CD4-positive, alpha-beta memory T cell (primary cell): Measurements from ENCODE around the gene PCOLCE2. TPM values are rescaled to one million over a fixed set of nuclear protein-coding genes. Genes with fewer than 3 reads are reported as not detected.

ENCODE experiments used
- CTCF ChIA-PET: fragments of 350-600 bp; sonication (Branson Sonifier 250); formaldehyde crosslinking; loops from one replicate; lab custom pipeline; 2021; ENCODE audit warnings: inconsistent platforms; ENCODE audit not compliant: partially characterized antibody; lab: Charles Lee
- POLR2A ChIA-PET: fragments of 350-600 bp; sonication (Branson Sonifier 250); formaldehyde crosslinking; loops from one replicate; lab custom pipeline; 2021; ENCODE audit not compliant: partially characterized antibody; lab: Charles Lee
- DNase-seq, 5 donors: peaks; one replicate each; pipeline versions ENCODE4 v3.0.0 to v3.0.0-alpha.2; 2020 to 2022; ENCODE audit warnings: mixed read lengths in 1 of 5
- H3K27ac ChIP-seq: one replicate; pipeline ENCODE4 v1.7.0; 2013; ENCODE audit warnings: low read depth, low read length
- H3K27me3 ChIP-seq: 2 replicates; pipeline ENCODE4 v1.7.0; 2013; ENCODE audit warnings: mild to moderate bottlenecking, low read length, moderate library complexity; ENCODE audit not compliant: insufficient read depth
- H3K36me3 ChIP-seq: 2 replicates; pipeline ENCODE4 v1.7.0; 2013; ENCODE audit warnings: mild to moderate bottlenecking, low read length, moderate library complexity; ENCODE audit not compliant: insufficient read depth
- H3K4me1 ChIP-seq: 2 replicates; pipeline ENCODE4 v1.7.0; 2013; ENCODE audit warnings: mild to moderate bottlenecking, low read length, moderate library complexity; ENCODE audit not compliant: insufficient read depth
- H3K4me3 ChIP-seq, 2 donors: one replicate each; pipeline ENCODE4 v1.7.0; 2013; ENCODE audit warnings: low read length in 2 of 2, mild to moderate bottlenecking in 1 of 2
- H3K9me3 ChIP-seq, 2 donors: one replicate each; pipeline ENCODE4 v1.7.0; 2013; ENCODE audit warnings: low read length in 2 of 2, control low read depth in 1 of 2; ENCODE audit not compliant: control insufficient read depth in 1 of 2
- H3K27ac Mint-ChIP-seq, 7 donors: one replicate each; pipeline ENCODE4 v1.8.0; 2020 to 2021; ENCODE audit warnings: mixed read lengths in 7 of 7, mild to moderate bottlenecking in 6 of 7, inconsistent platforms in 3 of 7, moderate library complexity in 3 of 7
- H3K27me3 Mint-ChIP-seq, 2 donors: one replicate each; pipeline ENCODE4 v1.8.0; 2020 to 2021; ENCODE audit warnings: mixed read lengths in 2 of 2
- H3K36me3 Mint-ChIP-seq, 2 donors: one replicate each; pipeline ENCODE4 v1.8.0; 2020 to 2021; ENCODE audit warnings: mixed read lengths in 2 of 2, inconsistent platforms in 1 of 2, mild to moderate bottlenecking in 1 of 2
- H3K4me1 Mint-ChIP-seq, 4 donors: one replicate each; pipeline ENCODE4 v1.8.0; 2020 to 2021; ENCODE audit warnings: mixed read lengths in 4 of 4, mild to moderate bottlenecking in 1 of 4
- H3K4me3 Mint-ChIP-seq, 8 donors: one replicate each; pipeline ENCODE4 v1.8.0; 2020 to 2021; ENCODE audit warnings: mixed read lengths in 8 of 8, mild to moderate bottlenecking in 7 of 8, moderate library complexity in 6 of 8, inconsistent platforms in 3 of 8
- H3K9me3 Mint-ChIP-seq, 8 donors: one replicate each; pipeline ENCODE4 v1.8.0; 2020 to 2021; ENCODE audit warnings: mixed read lengths in 8 of 8, mild to moderate bottlenecking in 5 of 8, inconsistent platforms in 3 of 8, moderate library complexity in 1 of 8
- intact Hi-C: fragments of 100-400 bp; cut with micrococcal nuclease; formaldehyde crosslinking; loops from one replicate; pipeline ENCODE4 v1.15.1; 2023
- polyA plus RNA-seq, 2 donors: library from polyadenylated mRNA; unstranded; fragments of 300-500 nt; fragmentation: Illumina TruSeq; gene quantifications; one replicate each; pipeline ENCODE4 v1.2.3, GENCODE V29; 2021
- total RNA-seq, 2 experiments: library from RNA; stranded (reverse); gene quantifications; one replicate each; pipeline ENCODE4 v1.2.3, GENCODE V29; 2021

The PCOLCE2 gene
- total and polyA plus RNA-seq, 4 experiments from 2014 or later: not detected

DNA sequence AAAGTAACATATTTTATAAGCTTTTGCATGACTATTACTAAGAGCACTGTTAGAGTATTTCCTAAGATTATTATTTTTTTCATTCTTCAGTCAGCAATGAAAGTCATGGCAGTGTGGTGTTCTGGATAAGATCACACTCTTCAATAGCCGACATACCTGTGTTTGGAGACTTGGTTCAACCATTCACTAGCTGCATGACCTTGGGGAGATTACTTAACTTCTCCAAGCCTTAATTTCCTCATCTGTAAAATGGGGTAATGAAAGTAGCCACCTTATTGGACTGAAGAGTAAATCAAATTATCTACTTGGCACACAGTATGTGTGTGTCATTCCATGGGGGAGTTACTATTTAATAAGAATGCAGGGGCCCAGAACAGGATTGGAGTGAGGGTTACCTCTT lies 24.5 kb upstream of the PCOLCE2 start:
- Mint-ChIP-seq H3K4me3 (no peak overlapping the region), H3K27ac (no peak overlapping the region), H3K27me3 (peaks cover 7 to 15% of the 10 kb centered on the region in 2 donors), H3K9me3 (no peaks in the 10 kb centered on the region), H3K4me1 (no peaks in the 10 kb centered on the region), H3K36me3 (no peaks in the 10 kb centered on the region)
- POLR2A ChIA-PET: no interaction called here
- intact Hi-C loops: no loop called here
- no peak for DNase-seq
- Histone ChIP-seq H3K27me3 (no peaks in the 10 kb centered on the region), H3K4me3 (no peak overlapping the region), H3K27ac (no peak overlapping the region), H3K4me1 (no peaks in the 10 kb centered on the region), H3K9me3 (no peaks in the 10 kb centered on the region), H3K36me3 (no peaks in the 10 kb centered on the region)
- CTCF ChIA-PET: no interaction called here

DNA sequence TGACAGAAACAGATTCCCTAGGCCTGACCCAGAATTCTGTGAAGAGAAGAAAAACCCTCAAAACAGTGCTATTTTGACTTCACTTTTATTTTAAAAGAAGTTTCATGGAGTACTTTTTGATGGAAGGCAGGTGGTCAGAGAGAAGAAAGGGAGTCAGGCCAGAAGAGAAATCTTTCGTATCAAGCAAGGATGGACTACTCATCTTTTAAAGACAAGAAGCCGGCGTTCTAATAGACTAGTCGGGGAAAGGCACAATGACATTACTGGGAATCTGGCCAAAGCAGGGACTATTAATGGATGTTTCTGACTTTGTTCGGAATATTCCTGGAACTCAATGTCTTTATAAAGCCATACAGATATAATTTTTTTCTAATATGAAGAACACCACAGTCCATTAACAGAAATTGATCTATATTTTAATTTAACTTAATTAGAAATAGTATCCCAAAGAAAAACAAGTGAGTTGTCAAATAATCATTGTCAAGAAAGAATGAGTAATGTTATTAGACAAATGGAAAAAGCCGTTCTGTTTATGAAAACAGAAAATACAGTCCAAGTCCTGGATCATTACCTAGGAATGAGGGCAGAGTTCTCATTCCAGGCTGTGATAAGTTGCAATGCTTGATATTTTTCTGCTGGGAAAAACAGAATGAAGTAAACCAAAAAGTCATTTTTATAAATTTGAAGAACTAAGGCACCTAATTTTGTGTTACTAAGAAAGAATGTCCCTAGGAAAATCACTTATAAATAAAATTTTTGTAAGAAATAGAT lies 23.7 kb upstream of the PCOLCE2 start:
- no peak overlapping the region for H3K4me3 ChIP-seq
- CTCF ChIA-PET: no interaction called here
- POLR2A ChIA-PET: no interaction called here
- no peaks in the 10 kb centered on the region for H3K4me1 ChIP-seq
- H3K4me3 Mint-ChIP-seq: no peak overlapping the region
- H3K4me1 Mint-ChIP-seq: no peaks in the 10 kb centered on the region
- no peaks in the 10 kb centered on the region for H3K36me3 Mint-ChIP-seq
- H3K27ac ChIP-seq: no peak overlapping the region
- H3K27me3 ChIP-seq: no peaks in the 10 kb centered on the region
- no peaks in the 10 kb centered on the region for H3K36me3 ChIP-seq
- peaks cover 7 to 16% of the 10 kb centered on the region in 2 donors for H3K27me3 Mint-ChIP-seq
- no peak overlapping the region for H3K27ac Mint-ChIP-seq
- H3K9me3 ChIP-seq: no peaks in the 10 kb centered on the region
- H3K9me3 Mint-ChIP-seq: no peaks in the 10 kb centered on the region
- DNase-seq: no peak
- intact Hi-C loops: no loop called here

DNA sequence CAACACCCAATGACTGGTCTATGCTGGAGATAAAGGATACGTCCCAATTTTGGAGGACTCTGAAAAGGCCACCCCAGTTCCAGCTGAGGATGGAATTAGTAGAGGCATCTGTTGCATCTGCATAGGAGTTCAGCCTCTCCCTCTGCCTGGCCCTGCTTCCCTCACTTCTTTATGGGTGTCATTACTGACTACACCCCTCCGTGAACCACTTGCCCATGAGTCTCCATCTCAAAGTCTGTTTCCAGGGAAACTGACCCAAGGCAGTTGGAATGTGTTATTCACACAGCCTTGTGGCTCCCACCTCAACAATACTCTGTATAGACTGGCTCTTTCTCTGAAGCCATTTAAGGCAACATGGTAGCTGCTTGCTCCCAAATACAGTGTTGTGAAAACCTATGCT lies 21.4 kb upstream of the PCOLCE2 start:
- no peaks in the 10 kb centered on the region for H3K4me1 ChIP-seq
- H3K36me3 ChIP-seq: no peaks in the 10 kb centered on the region
- DNase-seq: no peak
- POLR2A ChIA-PET: no interaction called here
- no peak overlapping the region for H3K4me3 ChIP-seq
- H3K27ac ChIP-seq: no peak overlapping the region
- H3K27me3 Mint-ChIP-seq: peaks cover 6 to 20% of the 10 kb centered on the region in 2 donors
- CTCF ChIA-PET: interaction anchor here (0.7 kb wide), 1 partner anchor 82 kb away, joined by 3 read pairs; no protein-coding TSS in a partner anchor
- no peak overlapping the region for H3K4me3 Mint-ChIP-seq
- H3K36me3 Mint-ChIP-seq: no peaks in the 10 kb centered on the region
- no peaks in the 10 kb centered on the region for H3K4me1 Mint-ChIP-seq
- no peaks in the 10 kb centered on the region for H3K9me3 ChIP-seq
- H3K27me3 ChIP-seq: no peaks in the 10 kb centered on the region
- H3K27ac Mint-ChIP-seq: no peak overlapping the region
- no peaks in the 10 kb centered on the region for H3K9me3 Mint-ChIP-seq
- intact Hi-C loops: no loop called here

DNA sequence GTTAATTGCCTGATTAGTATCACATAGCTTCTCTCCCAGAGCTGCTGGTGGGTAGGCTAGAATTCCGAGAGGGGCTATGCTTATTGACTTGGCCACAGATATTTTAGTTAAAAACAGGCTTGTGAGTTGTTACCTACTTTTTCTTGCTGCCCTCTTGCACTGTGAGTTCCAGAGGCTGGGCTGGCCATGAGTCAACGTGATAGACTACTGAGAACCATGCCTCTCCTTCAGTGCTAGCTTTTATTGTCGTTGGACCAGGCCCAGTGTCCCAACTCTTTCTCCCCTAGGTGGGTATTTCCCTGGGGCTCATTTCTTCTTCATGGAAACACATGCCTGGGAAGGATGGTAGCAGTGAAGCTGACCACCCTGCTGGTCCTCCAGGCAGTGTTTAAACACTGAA lies 20.4 kb upstream of the PCOLCE2 start:
- Histone ChIP-seq H3K27me3 (no peaks in the 10 kb centered on the region), H3K27ac (no peak overlapping the region), H3K4me1 (no peaks in the 10 kb centered on the region), H3K36me3 (no peaks in the 10 kb centered on the region), H3K4me3 (no peak overlapping the region), H3K9me3 (no peaks in the 10 kb centered on the region)
- DNase-seq: no peak
- H3K27ac Mint-ChIP-seq: no peak overlapping the region
- H3K27me3 Mint-ChIP-seq: peaks cover 12 to 20% of the 10 kb centered on the region in 2 donors
- no peaks in the 10 kb centered on the region for H3K9me3 Mint-ChIP-seq
- CTCF ChIA-PET: no interaction called here
- intact Hi-C loops: no loop called here
- POLR2A ChIA-PET: no interaction called here
- no peaks in the 10 kb centered on the region for H3K36me3 Mint-ChIP-seq
- H3K4me1 Mint-ChIP-seq: no peaks in the 10 kb centered on the region
- no peak overlapping the region for H3K4me3 Mint-ChIP-seq

DNA sequence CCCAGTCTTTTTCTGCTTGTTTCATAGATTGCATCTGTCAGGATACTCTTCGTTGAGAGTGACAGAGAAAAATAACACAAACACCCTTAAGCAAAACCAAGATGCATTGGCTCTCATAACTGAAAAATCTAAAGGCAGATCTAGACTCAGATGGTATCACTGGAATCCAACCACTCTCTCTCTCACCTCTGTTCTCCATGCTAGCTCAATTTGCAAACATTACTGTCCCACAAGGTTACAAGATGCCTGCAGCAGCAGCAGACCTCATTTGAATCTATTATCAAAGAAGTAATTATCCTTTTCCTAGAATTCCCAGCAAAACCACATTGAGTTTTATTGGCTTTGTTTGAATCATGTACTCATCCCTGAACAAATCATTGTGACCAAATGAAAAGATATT lies 19.1 kb upstream of the PCOLCE2 start:
- intact Hi-C loops: no loop called here
- Mint-ChIP-seq H3K27me3 (peaks cover 16 to 19% of the 10 kb centered on the region in 2 donors), H3K36me3 (no peaks in the 10 kb centered on the region), H3K9me3 (no peaks in the 10 kb centered on the region), H3K4me3 (no peak overlapping the region), H3K4me1 (no peaks in the 10 kb centered on the region), H3K27ac (no peak overlapping the region)
- no peaks in the 10 kb centered on the region for H3K9me3 ChIP-seq
- POLR2A ChIA-PET: no interaction called here
- H3K4me3 ChIP-seq: no peak overlapping the region
- DNase-seq: no peak
- no peaks in the 10 kb centered on the region for H3K36me3 ChIP-seq
- no peak overlapping the region for H3K27ac ChIP-seq
- H3K4me1 ChIP-seq: no peaks in the 10 kb centered on the region
- H3K27me3 ChIP-seq: no peaks in the 10 kb centered on the region
- CTCF ChIA-PET: no interaction called here

DNA sequence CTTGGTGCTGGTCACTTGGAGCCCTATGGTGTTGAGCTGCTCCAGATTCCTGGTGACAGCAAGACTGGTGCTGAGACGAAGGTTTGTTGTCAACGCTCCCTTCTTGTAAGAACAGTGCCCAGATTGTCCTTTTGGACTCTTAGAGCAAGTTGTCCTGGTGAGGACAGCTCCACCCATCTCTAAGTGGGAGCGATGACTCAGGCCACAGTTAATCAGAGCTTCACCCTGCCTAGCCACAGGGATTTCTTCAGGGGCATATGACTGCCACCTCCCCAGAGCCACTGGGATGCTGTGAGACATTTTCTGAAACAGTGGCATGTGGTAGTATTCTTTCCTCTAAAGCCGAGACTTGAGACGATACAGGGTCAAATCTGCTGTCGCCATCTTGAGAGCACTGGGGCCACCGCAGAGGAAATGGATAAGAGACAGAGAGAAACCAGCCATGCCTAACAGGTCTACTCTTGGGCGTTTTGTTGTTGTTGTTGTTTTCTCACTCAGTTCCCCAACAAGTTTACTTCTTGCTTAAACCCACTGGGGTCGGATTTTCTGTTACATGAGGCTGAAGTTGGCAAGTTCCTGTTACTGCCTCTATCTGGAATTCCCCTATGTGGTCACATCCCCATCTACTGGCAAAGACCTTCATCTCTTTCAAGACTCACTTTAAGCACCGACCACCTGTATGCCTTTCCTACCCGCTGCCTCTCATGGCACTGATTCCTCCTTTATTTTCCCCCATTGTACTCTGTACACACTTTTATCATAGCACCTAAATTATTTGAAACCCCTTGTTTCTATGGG lies 16.0 kb upstream of the PCOLCE2 start:
- POLR2A ChIA-PET: no interaction called here
- Histone ChIP-seq H3K4me3 (no peak overlapping the region), H3K4me1 (no peaks in the 10 kb centered on the region), H3K9me3 (no peaks in the 10 kb centered on the region), H3K27ac (no peak overlapping the region), H3K27me3 (no peaks in the 10 kb centered on the region), H3K36me3 (no peaks in the 10 kb centered on the region)
- Mint-ChIP-seq H3K36me3 (no peaks in the 10 kb centered on the region), H3K27me3 (peaks cover 15 to 22% of the 10 kb centered on the region in 2 donors), H3K9me3 (no peaks in the 10 kb centered on the region), H3K4me1 (no peaks in the 10 kb centered on the region), H3K27ac (no peak overlapping the region), H3K4me3 (no peak overlapping the region)
- intact Hi-C loops: no loop called here
- CTCF ChIA-PET: no interaction called here
- DNase-seq: no peak

DNA sequence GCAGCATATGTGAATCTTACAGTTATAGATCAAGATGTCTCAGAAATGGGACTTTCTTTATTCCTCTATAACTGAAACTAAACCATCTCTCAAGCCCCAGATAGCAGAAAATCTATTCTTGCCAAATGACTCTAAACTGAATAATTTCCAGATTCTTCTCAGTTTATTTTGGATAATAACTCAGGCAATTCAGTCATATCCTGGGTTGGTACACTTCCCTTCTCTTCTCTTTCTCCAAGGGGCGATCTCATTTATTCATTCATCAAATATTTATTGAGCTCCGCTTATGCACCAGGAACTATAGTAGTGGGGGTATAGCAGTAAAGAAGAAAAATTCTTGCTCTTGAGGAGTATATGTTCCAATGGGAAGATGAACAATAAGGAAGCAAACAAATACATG lies 13.5 kb upstream of the PCOLCE2 start:
- no peak overlapping the region for H3K27ac Mint-ChIP-seq
- Histone ChIP-seq H3K4me1 (no peaks in the 10 kb centered on the region), H3K27me3 (no peaks in the 10 kb centered on the region), H3K36me3 (no peaks in the 10 kb centered on the region), H3K27ac (no peak overlapping the region), H3K9me3 (no peaks in the 10 kb centered on the region), H3K4me3 (no peak overlapping the region)
- H3K36me3 Mint-ChIP-seq: no peaks in the 10 kb centered on the region
- no peak for DNase-seq
- peaks cover 21 to 24% of the 10 kb centered on the region in 2 donors for H3K27me3 Mint-ChIP-seq
- ChIA-PET POLR2A (no interaction called here), CTCF (no interaction called here)
- no peak overlapping the region for H3K4me3 Mint-ChIP-seq
- intact Hi-C loops: no loop called here
- H3K9me3 Mint-ChIP-seq: peaks cover 0 to 3% (median 0%) of the 10 kb centered on the region in 8 donors
- no peaks in the 10 kb centered on the region for H3K4me1 Mint-ChIP-seq
